ENCODE results near the gene MAN1A1. TPM values are rescaled to one million over a fixed set of nuclear protein-coding genes. Genes with fewer than 3 reads are reported as not detected.

MAN1A1 gene
- total RNA-seq, 1 experiment from 2014 or later = 6.8 TPM

- TF ChIP-seq ZNF263 (CRISPR knock-in tag; IDR thresholded peaks at IDR 0.05; ENCODE audit: low read depth) (no peak), GRHL2 (CRISPR knock-in tag; IDR thresholded peaks at IDR 0.05; ENCODE audit: insufficient replicate concordance, severe bottlenecking) (no peak), RELA (CRISPR knock-in tag; IDR thresholded peaks at IDR 0.05; ENCODE audit: borderline replicate concordance) (no peak)
Measured at GRCh38 chr6:119224095-119224701, 125.4 kb downstream of the MAN1A1 start (continued).

- H3K36me3 Mint-ChIP-seq = no peaks in the 10 kb centered on the region
- no peak for DNase-seq (ENCODE audit: low spot score)
- ChIA-PET CTCF (no interaction called here), POLR2A (no interaction called here)
- ATAC-seq = no peak
- no peak overlapping the region for H3K27ac Mint-ChIP-seq
- no peaks in the 10 kb centered on the region for H3K9me3 Mint-ChIP-seq
- no peaks in the 10 kb centered on the region for H3K27me3 Mint-ChIP-seq (ENCODE audit: low read depth)
- no peaks in the 10 kb centered on the region for H3K4me1 Mint-ChIP-seq
- no peak overlapping the region for H3K4me3 Mint-ChIP-seq
- TF ChIP-seq EMX1 (CRISPR knock-in tag; IDR thresholded peaks at IDR 0.05) = no peak
- TF ChIP-seq AFF4 (CRISPR knock-in tag; IDR thresholded peaks at IDR 0.05; ENCODE audit: borderline replicate concordance) = no peak
- TF ChIP-seq FOXK1 (CRISPR knock-in tag; IDR thresholded peaks at IDR 0.05) = no peak
- no peak for TF ChIP-seq HMGXB4 (CRISPR knock-in tag; IDR thresholded peaks at IDR 0.05)
- no peak for TF ChIP-seq ARID4B (CRISPR knock-in tag; IDR thresholded peaks at IDR 0.05; ENCODE audit: borderline replicate concordance)
- no peak for TF ChIP-seq GABPB1 (CRISPR knock-in tag; IDR thresholded peaks at IDR 0.05)
- TF ChIP-seq PREB (CRISPR knock-in tag; IDR thresholded peaks at IDR 0.05; ENCODE audit: borderline replicate concordance) = no peak
- TF ChIP-seq NR3C1 (CRISPR knock-in tag; conservative IDR thresholded peaks at IDR 0.05; ENCODE audit: low read depth) = no peak
- TF ChIP-seq ETV6 (CRISPR knock-in tag; IDR thresholded peaks at IDR 0.05) = no peak
- no peak for TF ChIP-seq SOX15 (CRISPR knock-in tag; IDR thresholded peaks at IDR 0.05)
- TF ChIP-seq FOXP4 (CRISPR knock-in tag; IDR thresholded peaks at IDR 0.05) = no peak
- no peak for TF ChIP-seq MLX (CRISPR knock-in tag; IDR thresholded peaks at IDR 0.05)
- TF ChIP-seq USF2 (CRISPR knock-in tag; IDR thresholded peaks at IDR 0.05) = no peak
Measured at GRCh38 chr6:119220452-119220851, 129.1 kb downstream of the MAN1A1 start.
